ENCODE data around the gene CENPQ. TPM values are rescaled to one million over a fixed set of nuclear protein-coding genes. Genes with fewer than 3 reads are reported as not detected.

Gene CENPQ
- total RNA-seq, 2 experiments from 2014 or later: 17.6 to 18.4 TPM

DNA sequence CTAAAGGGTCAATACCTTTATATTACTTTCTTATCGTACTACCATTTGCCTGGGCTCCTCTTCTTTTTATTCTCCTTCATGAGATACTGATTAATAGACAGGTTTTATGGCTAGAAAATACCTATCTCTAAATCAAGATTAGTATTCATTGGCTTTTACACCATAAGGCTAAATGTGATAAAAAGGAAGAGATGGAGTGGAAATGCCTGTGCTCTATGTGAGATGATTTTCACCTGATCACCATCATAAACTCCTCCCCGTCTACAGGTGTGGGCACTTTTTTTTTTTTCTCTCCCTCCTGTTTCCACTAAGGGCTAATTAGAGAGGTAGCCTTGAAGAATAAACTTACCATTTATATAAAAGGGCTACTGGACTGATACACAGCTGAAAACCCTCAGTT is 36.5 kb downstream of the CENPQ start, which contains the start of gene GLYATL3:
Gene GLYATL3, plus strand, starts transcription at position 301 of the 400 bp plus-strand sequence. CDS start 12,068 bp downstream, outside the sequence.
- POLR2A ChIA-PET: no interaction called here
- CTCF ChIA-PET: no interaction called here

DNA sequence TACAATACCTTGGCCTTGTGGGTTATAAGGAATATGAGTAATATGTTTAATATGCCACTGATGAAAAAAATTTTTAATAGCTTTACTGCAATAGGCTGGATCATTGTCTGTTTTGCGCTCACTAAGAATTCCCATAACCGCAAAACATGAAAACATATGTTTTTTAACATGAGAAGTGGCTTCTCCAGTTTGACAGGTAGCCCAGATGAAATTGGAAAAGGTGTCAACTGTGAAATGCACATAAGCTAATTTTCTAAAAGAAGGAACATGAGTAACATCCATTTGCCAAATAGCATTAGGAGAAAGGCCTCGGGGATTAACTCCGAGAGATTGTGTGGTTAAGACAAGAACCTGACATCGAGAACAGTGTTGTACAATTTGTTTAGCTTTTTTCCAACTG is 41.5 kb downstream of the CENPQ start:
- CTCF ChIA-PET: no interaction called here
- POLR2A ChIA-PET: no interaction called here

DNA sequence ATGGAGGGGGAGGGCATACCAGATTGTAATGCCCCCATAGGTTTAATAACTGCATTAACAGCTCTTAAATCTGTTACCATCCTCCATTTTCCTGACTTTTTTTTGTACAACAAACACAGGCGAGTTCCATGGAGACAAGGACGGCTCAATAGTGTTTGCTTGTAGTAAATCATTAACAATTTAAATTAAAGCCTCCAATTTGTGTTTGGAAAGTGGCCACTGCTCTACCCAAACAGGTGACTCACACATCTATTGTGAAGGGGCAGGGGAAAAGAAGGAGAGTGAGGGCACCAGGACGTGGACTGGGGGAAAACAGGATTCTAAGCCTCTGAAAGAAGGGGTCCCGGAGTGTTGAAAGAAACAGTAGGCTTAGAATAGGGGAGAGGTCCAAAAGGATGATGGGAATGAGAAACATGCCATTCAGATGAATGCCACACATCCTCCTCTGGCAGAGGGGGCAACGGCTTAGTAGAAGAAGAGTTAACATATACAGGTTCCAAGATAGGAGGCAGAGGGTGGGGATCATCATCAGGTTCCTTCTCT is 43.5 kb downstream of the CENPQ start:
- CTCF ChIA-PET: no interaction called here
- POLR2A ChIA-PET: no interaction called here

DNA sequence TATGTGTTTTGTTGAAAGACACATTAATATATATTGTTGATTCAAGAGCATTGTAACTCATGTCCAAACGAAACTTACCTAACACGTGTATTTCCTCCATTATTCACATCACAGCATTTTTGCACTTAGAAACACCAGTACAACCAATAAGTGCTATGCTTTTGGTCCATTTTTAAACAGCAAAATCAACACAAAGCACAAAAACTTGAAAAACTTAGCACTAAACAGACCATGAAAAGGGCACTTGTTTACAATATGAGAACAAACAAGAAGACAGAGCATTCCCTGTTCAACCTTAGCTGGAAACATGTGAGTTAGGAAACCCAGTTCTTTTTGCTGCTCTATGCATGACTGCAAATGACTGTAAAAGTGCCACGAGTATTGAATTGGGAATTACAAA is 46.2 kb downstream of the CENPQ start:
- ChIA-PET CTCF (no interaction called here), POLR2A (no interaction called here)

DNA sequence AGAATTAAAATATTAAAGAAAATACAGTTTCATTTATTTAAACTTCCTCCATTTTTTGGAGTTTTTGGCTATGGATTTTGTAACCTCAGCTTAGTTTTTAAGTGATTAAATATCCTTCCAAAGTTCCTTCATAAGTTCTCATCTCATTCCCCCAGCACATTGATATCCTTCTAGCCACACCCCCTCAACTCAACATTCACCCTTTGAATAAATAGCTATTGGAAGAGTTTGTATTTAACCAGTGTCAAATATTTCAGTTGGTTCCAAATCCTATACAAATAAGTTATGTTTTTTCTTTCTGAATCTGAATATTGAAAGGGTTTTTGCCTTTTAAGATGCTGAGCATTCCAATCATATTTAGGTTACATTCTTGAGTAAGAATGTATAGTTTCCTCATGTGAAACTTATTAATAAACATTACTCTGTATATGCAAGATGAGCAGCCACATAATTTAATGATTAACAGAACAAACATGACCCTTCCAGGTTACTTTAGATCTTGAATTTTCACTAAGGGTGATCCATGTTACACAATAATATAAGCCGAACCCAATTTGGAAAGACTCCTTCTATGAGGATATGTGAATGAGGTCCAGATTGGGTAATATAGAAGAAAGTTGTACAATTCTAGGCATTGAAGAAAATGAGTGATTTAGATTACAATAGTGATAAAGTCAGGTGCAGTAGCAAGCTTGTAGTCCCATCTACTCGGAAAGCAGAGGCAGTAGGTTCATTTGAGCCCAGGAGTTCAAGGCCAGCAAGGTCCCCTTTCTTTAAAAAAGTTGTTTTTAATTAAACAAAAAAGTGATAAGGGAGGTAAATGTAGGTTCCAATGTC is 50.2 kb downstream of the CENPQ start:
- CTCF ChIA-PET: no interaction called here
- POLR2A ChIA-PET: no interaction called here

DNA sequence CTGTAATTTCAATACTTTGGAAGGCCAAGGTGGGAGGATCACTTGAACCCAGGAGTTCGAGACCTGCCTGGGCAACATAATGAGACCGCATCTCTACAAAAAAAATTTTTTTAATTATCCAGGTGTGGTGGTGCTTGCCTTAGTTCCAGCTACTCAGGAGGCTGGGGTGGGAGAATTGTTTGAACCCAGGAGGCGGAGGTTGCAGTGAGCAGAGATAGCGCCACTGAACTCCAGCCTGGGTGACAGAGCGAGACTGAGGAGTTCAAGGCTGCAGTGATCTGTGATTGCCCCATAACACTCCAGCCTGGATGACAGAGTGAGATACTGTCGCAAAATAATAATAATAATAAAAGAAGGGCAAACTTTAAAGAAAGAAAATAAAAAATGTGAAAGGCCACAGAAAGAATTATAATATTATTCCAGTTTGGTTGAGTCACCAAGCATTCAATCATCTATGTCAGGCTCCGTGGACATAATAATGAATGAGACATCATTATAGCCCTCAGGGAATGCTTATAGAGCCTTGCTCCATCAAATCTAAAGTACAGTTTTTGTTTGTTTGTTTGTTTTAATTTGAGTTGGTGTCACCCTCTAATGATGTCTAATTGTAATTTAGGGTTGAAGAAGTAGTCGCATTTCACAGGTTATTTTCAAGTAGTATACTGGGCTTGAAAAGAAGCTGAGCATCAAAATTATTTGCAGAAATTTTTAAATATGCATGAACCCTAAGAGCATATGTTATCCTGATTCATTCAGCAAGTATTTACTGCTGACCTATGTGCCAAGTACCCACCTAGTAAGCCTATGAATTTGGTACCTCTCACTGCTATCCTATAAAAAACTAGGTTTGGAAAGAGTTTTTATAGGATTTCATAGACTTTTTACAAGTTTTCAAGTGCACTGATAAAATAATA is 51.7 kb downstream of the CENPQ start:
- ChIA-PET POLR2A (no interaction called here), CTCF (no interaction called here)

DNA sequence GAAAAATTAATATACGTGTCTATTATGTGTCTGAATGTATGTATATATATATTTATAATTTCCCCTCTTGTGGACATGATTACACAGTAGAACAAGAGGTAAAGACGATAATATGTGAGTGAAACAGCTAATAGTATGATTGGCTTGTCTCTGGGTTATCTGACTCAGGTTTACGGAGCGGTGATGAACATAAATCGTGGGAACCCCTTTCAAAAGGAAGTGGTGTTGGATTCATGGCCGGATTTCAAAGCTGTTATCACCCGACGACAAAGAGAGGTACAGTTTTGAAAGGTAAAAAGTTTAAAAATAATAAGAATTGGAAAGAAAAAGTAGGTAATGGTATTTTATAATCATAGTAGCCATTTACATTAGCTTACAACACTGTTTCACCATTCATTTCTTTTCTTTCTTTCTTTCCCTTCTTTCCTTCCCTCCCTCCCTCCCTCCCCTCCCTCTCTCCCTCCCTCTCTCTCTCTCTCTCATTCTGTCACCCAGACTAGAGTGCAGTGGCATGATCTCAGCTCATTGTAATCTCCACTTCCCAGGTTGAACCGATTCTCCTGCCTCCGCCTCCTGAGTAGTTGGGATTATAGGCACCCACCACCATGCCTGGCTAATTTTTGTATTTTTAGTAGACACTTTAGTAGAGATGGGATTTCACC is 52.4 kb downstream of the CENPQ start:
- POLR2A ChIA-PET: no interaction called here

DNA sequence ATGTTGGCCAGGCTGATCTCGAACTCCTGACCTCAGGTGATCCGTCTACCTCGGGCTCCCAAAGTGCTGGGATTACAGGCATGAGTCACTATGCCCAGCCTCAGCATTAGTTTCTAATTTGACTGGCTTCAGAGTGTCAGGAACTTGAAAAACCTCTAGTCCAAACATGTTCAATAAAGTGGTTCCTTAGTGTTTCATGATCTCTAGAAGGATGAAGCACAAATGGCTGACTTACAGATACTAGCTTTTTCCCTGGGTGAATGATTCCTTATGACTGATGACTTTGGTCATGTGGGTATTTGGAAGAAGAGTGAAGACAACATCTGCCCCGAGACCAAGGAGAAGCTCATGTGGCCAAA is 53.0 kb downstream of the CENPQ start:
- CTCF ChIA-PET: no interaction called here
- POLR2A ChIA-PET: no interaction called here

More for the DNA sequence above, 52.4 kb downstream of the CENPQ start:
- CTCF ChIA-PET: no interaction called here

DNA sequence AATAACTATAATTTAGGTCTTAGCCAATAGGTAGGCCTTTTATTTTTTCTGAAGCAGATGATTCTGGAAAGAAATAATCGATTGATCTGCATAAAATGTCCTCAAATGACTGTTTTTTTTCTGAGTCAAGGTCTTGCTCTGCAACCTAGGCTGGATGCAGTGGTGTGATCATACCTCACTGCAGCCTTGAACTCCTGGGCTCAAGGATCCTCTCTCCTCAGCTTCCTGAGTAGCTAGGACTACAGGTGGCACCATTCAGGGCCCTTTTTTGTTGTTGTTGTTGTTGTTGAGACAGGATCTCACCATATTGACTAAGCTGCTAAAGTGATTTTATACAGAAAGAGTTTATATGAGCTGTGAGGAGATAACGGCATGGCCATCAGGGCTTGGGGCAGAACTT is 54.7 kb downstream of the CENPQ start:
- ChIA-PET POLR2A (no interaction called here), CTCF (no interaction called here)

DNA sequence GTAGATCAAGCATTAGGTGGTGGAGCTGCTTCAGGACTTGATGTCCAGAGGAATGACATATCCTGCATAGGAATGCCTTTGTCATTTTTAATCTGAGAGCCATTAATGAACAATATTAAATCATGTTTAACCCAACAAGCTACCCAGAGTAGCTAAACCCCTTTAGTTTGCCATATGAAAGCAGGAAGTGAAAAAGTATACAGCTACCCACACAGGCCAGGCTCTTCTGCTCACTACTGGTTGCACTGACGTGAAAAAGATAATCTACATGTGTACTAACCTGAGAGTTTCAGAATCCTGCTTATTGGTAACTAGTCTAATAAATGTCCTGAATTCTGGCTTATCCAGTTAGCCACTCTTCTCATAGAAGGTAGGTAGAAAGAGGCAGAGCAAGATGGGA is 56.5 kb downstream of the CENPQ start:
- ChIA-PET CTCF (interaction anchor here (0.8 kb wide), 1 partner anchor 14 kb away, joined by 4 read pairs; no protein-coding TSS in a partner anchor), POLR2A (no interaction called here)

DNA sequence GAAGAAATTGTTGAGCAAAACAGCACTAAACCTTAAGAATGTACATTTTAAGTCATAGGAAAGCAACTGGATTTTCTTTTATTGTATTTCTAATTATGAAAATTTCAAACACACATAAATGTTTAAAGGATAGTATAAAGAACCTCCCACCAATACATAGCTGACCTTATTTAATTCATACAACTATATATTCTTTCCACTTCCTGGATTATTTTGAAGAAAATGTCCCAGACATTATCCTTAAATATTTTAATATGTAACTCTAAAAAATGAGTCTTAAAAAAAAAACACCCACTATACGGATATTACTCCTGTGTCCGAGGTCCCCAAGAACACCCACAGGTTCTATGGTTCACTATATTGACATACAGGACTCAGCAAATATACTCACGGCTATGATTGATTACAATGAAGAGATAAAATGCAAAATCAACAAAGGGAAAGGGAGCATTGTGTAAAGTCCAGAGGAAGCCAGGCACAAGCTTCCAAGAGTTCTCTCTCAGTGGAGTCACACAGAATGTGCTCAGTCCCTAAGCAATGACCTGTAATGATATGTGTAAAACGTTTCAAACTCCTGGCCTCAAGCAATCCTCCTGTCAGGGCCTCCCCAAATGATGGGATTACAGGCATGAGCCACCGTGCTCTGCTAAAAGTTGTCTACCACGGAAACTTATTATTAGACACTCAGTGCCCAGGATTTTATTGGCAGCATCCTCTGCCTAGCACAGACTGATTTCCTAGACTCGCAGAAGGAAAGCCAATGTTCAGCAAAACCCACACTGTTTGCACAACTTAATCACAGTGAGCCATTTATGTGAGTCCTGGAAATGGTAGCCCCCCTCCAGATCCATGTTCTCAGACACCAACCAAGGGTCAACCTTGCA is 59.8 kb downstream of the CENPQ start:
- ChIA-PET CTCF (no interaction called here), POLR2A (no interaction called here)

DNA sequence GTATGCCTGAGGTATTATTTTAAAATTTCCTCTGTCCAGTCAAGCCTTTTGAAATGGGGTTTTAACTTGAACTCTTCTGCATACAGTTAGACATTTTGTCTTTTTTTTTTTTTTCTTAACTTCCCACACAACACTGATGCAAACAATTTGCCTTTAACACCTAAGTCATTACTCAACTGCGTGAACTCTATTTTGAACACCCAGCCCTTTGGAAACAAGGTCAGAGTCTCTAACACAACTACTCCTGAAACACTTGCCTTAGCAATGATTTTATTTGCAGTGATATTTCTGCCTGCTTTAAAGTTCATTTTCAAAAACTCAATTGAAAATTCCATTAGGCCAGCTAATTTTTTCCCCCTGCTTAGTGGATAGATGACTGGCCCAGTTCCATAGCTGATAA is 60.7 kb downstream of the CENPQ start:
- POLR2A ChIA-PET: no interaction called here
- CTCF ChIA-PET: no interaction called here

DNA sequence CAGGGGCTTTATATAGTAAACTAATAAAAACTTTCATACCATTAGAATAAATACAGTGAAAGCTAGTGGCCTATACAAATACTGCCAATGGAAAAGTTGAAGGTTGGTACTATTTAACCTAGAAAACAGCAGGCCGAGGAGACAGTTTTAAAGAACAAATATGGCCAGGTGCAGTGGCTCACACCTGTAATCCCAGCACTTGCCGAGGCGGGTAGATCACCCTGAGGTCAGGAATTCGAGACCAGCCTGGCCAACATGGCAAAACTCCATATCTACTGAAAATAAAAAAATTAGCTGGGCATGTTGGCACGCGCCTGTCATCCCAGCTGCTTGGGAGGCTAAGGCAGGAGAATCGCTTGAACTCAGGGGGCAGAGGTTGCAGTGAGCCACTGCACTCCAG is 61.4 kb downstream of the CENPQ start:
- ChIA-PET POLR2A (no interaction called here), CTCF (no interaction called here)

DNA sequence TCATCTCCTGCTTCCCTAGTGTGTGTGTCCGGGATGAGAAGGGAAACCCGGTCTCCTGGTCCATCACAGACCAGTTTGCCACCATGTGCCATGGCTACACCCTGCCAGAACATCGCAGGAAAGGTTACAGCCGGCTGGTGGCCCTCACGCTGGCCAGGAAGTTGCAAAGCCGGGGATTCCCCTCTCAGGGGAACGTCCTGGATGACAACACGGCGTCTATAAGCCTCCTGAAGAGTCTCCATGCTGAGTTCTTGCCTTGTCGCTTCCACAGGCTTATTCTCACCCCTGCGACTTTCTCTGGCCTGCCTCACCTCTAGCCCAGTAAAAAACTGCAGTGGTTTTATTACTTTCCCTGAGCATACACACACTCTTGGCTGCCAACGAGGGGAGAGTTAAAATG is 63.4 kb downstream of the CENPQ start:
- POLR2A ChIA-PET: no interaction called here
- CTCF ChIA-PET: no interaction called here

DNA sequence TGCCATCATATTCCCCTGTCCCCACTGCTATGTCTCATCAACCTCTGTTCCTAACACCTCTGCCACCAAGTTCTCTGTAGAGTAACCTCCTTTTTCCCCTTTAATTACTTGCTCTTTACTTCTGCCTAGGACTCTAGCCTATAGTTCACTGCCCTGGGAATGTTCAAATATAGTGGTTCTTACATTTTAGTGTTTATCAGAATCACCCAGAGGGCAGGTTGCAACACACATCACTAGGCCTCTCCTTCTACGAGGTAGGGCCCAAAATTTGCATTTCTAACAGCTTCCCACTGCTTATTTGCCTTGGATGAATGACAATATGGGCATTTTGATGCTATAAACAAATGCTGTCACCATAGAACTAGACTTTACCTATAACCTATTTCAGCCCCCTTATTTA is 64.2 kb downstream of the CENPQ start:
- POLR2A ChIA-PET: no interaction called here
- CTCF ChIA-PET: no interaction called here

DNA sequence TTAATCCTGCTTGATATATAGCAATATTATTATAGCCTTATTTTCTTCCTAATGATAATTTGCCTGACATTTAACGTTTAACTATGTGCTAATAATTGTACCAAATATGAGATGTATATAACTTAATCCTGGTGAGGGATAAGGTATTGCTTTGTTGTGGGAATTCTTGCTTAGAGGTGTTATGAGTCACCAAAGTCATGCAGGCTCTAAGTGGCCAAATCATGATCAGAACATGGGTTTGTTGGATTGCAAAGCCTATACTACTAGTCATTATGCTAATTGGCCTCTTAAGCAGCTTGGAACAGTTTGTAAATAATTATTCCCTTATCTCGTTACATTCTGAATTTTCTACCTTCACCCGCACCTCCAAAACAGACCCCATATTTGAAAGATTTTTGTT is 65.4 kb downstream of the CENPQ start:
- ChIA-PET POLR2A (no interaction called here), CTCF (no interaction called here)

DNA sequence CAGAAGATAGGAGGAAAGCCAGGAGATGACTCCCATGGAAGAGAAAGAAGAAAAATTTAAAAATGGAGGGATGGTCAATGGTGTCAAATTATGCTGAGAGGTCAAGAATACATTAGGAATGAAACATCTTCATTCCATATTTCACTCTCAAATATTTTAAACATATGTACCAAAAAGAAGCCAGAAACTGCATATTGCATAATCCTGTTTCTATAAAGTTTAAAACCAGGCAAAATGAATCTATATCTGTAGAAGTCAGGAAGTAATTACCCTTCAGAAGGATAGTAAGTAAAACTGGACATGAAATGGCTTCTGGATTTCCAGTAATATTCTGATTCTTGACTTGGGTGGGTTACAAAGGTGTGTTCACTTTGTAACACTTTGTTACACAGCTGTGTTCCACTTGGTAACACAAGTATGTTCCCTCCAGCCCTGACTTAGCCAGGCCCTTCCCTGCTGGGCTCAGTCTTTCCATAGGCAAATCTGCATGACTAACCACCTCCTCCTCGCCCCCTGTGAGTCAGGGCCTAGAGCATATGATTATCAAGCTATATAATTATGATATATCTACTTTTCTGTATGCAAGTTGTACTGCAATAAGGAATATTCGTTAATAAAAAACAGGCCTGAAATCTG is 67.1 kb downstream of the CENPQ start:
- ChIA-PET CTCF (no interaction called here), POLR2A (no interaction called here)

DNA sequence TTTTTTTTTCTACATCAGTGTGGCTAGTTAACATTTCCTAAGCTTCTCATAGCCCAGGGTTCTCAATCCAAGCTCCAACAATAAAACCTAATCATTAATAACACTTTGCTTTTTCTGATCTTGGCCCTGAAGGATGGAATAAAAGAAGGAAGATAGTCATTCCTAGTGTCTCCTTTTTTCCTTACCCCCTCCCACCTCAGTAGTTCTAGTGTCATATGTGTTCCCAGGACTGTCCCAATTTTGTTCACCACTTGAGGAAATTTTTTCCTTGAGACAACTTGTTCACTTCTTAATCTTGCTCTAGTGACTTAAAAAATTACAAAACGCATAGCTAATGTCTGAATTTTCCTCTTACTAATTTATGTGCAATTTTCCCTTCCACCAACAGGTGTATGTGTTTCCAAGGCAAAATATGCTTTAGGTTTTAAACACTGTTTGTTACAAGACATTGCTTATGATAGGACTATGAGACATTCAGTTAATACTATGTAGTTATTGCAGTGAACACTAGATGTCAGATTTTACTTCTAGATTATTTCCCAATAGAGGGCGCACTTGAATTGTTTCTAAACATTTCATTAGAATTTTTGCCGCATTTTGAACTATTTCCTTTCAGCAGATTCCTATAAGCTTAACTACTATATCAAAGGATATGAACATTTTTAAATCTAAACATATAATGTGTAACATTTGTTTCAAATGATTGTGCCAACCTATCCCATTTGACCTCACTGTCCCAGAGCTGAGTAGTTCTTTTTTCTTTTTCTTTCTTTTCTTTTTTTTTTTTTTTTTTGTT is 68.8 kb downstream of the CENPQ start:
- CTCF ChIA-PET: interaction anchor here (1.0 to 2.1 kb wide), 4 partner anchors 12 to 89 kb away, joined by 3 to 8 read pairs (median 6); no protein-coding TSS in a partner anchor
- POLR2A ChIA-PET: interaction anchor here (0.6 kb wide), 1 partner anchor 218 kb away, joined by 3 read pairs; no protein-coding TSS in a partner anchor

Data from activated CD8-positive, alpha-beta memory T cell treated with anti-CD3 and anti-CD28 coated beads for 36 hours (primary cell).